PFSK-1 (cell line): Measurements from ENCODE around the gene VTA1.

Experiments
- POLR2AphosphoS5 ChIP-seq: IDR thresholded peaks from 2 replicates; pipeline ENCODE4 v1.6.1; 2012; ENCODE audit warnings: low read depth, mild to moderate bottlenecking, control low read depth, low read length, moderate library complexity
- SIN3A ChIP-seq: IDR thresholded peaks from 2 replicates; pipeline ENCODE4 v1.6.1; 2012; ENCODE audit warnings: mild to moderate bottlenecking, low read length, moderate library complexity, borderline replicate concordance; ENCODE audit not compliant: insufficient read depth

- TF ChIP-seq POLR2AphosphoS5 = no peak
- no peak for TF ChIP-seq SIN3A
Observed at GRCh38 chr6:142225552-142225951, 78.5 kb downstream of the VTA1 start.
